NOMO-1 treated with DMSO at 0.1 percent for 48 hours (cell line): ENCODE measurements around the gene PGA4.
"Not testable (repeated sequence)": the region's sequence is repeated elsewhere in the genome, so short reads cannot be mapped to it uniquely, and the experiment has no call there.

Experiments used
- DNase-seq: peaks from one replicate; lab custom pipeline; 2025; ENCODE audit not compliant: unreplicated experiment; lab: John Stamatoyannopoulos, UW

Gene PGA4

DNA sequence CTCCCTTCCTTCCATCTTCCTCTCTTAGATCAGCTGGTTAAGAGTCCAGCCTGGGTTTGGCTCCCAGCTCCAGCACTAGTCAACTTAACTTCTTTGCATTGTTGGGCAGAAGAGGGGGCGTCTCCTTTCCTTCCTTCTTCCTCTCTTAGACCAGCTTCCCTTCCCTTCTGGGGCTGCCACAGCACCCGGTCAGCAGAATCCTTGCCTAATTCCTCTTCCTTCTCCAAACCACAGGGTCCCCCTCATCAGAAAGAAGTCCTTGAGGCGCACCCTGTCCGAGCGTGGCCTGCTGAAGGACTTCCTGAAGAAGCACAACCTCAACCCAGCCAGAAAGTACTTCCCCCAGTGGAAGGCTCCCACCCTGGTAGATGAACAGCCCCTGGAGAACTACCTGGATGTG, 18.3 kb upstream of the PGA4 start:
- DNase-seq, result not testable (repeated sequence)

DNA sequence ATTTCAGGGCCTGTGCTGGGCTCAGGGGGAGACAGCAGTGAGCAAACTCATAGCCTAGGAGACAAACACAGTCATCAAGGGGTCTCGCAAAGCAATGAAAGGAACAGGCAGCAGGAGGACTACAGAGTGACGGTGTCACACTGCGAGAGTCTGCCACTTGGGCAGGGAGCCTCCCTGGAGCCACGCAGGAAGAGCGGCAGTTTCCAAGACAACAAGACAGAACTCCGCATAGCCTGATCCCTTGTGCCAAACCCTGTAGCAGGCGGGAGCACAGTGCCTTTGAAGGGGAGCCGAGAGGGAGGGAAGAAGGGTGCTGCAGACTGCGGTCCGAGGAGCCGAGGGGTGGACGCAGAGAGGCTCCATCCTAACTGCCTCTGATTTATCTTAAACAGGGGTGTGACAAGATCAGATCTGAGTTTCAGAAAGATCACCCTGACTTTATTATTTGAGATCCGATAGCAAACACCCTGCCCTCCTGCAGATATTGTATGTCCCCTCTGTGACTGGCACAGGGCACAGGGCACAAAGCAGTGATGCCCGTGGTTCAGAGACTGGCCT, 17.6 kb upstream of the PGA4 start:
- DNase-seq, result not testable (repeated sequence)

DNA sequence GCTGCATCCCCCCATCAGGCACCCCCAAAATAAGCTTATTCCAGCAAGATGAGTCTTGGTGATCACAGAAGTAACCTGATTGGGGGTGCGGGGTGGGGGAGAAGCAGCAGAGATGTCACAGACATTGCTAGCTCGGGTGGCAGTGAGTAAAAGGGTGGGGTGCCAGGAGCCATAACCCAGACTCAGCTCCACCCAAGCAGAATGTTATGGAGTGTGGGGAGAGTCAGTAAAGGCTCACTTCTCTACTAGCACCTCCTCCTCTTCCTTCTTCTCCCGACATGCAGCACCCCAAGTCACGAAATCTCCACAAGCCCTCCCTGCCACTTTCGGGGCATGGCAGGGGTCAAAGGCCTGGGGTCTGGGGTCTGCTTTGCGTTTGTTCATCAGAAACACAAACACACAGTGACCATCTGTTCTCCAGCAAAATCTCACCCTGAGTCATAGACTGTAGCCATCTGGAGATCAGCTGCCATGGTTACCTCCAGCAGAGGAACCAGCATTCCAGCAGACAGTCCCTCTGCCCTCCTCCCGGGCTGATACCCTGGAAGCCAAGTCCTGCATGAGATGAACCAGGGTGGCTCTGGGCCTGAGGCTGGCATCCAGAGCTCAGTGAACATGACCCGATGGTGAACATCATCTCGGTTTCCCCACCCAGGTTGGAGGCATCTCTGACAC, 14.4 kb upstream of the PGA4 start:
- DNase-seq, result not testable (repeated sequence)

GRCh38 chr11:61210629-61211028, 11.5 kb upstream of the PGA4 start:
- DNase-seq, result not testable (repeated sequence)

DNA sequence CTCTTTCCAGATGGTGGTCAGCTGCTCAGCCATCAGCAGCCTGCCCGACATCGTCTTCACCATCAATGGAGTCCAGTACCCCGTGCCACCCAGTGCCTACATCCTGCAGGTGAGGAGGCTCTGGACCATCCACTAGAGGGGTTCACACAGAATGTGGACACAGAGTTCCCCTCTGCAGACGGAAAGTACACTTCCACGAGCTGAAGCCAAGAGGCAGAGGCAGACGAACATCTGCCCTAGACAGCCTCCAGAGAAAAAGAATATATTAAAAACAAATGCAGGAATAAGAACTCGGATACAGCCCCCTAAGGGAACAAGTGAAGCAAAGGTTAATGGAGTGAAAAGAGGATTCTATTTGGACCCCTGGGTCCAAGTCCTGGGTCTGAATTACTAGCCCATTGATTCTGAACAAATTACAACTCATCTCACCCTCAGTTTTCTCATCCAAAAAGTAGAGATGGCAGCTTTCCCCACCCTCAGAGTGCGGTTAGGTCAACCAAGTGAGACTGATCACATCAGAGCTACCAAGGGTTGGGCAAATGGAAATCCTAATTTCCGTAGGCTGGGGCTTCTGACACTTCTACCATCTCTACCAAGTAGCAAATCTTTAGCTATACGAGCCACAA, 10.7 kb upstream of the PGA4 start:
- DNase-seq, result not testable (repeated sequence)

- not testable (repeated sequence) for DNase-seq
Measured at GRCh38 chr11:61212202-61212601, 9.9 kb upstream of the PGA4 start.

DNA sequence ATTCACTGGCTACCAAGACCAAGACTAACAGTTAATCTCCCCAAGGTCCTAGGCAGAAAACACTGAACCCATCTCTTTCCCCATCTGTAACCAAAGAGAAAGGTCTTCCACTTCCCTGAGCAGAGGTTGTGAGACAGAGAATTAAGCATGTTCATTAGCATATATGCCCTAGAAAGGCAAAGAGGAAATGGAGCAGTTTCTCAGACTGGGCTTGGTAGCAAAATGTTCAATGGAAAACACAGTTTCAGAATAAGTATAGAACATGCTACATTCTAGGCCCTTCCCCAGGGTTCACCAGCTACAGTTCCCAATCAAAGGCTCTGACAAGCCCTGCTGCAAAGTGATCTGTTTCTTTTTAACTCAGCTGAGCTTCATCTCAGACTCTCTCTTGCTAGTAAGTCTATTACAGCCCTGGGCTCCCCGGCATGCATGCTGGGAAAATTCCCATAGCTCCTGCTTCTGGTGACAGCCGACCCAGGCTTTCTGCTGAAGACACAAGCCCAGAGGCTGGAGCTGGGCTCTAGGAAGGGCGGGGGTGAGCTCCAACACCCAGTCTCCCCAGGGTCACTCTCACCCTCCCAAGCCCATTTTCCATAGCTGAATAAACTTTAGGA, 8.3 kb upstream of the PGA4 start:
- DNase-seq, result not testable (repeated sequence)

DNA sequence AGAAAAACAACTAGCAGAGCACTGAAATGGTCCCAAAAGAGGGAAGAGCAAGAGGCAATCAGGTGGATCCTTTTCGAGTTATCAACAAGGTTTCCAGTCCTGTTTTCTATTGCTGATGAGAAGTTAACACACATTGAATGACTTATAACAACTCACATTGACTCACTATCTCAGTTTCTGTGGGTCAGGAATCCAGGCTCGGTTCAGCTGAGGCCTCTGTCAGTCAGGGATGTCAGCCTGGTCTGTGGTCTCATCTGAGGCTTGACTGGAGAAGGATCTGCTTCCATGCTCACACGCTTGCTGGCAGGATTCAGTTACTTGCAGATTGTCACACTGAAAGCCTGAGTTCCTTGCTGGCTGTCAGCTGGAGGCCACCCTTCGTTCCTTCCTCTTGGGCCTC, 3.8 kb upstream of the PGA4 start:
- DNase-seq, result not testable (repeated sequence)

- DNase-seq, result not testable (repeated sequence)
Measured at GRCh38 chr11:61219016-61219415, 3.1 kb upstream of the PGA4 start.

GRCh38 chr11:61222692-61223091, 545 bp downstream of the PGA4 start:
- not testable (repeated sequence) for DNase-seq

DNA sequence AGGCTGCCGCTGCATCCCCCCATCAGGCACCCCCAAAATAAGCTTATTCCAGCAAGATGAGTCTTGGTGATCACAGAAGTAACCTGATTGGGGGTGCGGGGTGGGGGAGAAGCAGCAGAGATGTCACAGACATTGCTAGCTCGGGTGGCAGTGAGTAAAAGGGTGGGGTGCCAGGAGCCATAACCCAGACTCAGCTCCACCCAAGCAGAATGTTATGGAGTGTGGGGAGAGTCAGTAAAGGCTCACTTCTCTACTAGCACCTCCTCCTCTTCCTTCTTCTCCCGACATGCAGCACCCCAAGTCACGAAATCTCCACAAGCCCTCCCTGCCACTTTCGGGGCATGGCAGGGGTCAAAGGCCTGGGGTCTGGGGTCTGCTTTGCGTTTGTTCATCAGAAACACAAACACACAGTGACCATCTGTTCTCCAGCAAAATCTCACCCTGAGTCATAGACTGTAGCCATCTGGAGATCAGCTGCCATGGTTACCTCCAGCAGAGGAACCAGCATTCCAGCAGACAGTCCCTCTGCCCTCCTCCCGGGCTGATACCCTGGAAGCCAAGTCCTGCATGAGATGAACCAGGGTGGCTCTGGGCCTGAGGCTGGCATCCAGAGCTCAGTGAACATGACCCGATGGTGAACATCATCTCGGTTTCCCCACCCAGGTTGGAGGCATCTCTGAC, 4.5 kb downstream of the PGA4 start:
- DNase-seq, result not testable (repeated sequence)

DNA sequence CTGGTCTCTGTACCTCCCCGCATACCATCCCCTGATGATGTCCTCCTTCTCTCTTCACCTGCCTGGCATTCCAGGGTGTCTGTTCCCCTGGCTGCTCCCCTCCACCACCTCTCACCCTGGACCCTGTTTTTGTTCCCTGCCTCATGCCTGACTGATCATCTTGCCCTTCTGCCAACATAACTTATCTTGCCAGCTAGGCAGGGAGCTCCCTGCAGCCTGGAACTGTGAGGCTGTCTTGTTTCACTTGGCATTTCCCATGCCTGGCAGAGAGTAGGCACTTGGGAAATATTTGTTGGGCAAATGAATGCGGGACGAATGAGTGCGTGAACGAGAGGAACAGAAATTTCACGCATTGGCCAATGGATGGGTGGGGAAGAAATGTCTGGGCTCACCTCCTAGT, 7.3 kb downstream of the PGA4 start:
- not testable (repeated sequence) for DNase-seq

- not testable (repeated sequence) for DNase-seq
Measured at GRCh38 chr11:61231033-61231432, 8.9 kb downstream of the PGA4 start.

- DNase-seq, result not testable (repeated sequence)
Measured at GRCh38 chr11:61231585-61231984, 9.4 kb downstream of the PGA4 start.

DNA sequence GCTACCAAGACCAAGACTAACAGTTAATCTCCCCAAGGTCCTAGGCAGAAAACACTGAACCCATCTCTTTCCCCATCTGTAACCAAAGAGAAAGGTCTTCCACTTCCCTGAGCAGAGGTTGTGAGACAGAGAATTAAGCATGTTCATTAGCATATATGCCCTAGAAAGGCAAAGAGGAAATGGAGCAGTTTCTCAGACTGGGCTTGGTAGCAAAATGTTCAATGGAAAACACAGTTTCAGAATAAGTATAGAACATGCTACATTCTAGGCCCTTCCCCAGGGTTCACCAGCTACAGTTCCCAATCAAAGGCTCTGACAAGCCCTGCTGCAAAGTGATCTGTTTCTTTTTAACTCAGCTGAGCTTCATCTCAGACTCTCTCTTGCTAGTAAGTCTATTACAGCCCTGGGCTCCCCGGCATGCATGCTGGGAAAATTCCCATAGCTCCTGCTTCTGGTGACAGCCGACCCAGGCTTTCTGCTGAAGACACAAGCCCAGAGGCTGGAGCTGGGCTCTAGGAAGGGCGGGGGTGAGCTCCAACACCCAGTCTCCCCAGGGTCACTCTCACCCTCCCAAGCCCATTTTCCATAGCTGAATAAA, 10.5 kb downstream of the PGA4 start:
- DNase-seq, result not testable (repeated sequence)

- not testable (repeated sequence) for DNase-seq
Measured at GRCh38 chr11:61237130-61237529, 15.0 kb downstream of the PGA4 start.

DNA sequence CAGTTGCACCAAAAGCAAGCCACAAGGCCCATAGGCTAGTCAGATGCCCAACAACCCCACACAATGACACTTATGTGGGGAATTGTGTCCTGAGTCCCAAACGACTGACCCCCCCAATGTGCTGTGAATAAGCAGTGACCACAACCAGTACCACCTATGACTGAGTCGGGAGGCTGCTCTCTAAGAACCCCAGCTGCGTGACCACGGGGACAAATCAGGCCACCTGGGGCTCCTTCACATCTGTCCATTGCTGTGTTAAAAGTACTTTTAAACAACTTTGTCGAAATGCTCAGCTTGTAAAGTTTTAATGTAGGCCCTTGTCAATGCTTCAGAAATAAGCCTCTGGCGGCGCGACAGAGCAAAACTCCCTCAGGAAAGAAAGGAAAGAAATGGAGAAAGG, 18.1 kb downstream of the PGA4 start:
- DNase-seq, result not testable (repeated sequence)

DNA sequence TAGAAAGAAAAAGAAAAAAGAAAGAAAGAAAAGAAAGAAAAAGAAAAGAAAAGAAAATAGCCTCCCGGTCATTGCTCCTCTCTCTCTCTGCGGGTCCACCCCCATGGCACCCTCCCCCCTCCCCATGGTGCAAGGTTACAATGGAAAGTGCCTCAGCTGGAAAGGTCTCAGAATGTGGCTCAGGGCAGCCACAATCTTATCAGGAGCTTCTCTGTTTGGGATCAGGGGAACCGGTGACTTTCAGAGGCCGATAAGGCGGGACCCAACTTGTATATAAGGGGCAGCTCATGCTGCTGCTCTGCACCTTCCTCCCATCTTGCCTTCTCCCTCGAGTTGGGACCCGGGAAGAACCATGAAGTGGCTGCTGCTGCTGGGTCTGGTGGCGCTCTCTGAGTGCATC, 18.7 kb downstream of the PGA4 start, which contains the start of gene PGA5:
Gene PGA5 (plus strand): TSS at position 301 of the 400 bp plus-strand sequence. CDS start 52 bp downstream, at position 353.
- DNase-seq, result not testable (repeated sequence)

- not testable (repeated sequence) for DNase-seq
Measured at GRCh38 chr11:61241526-61241925, 19.4 kb downstream of the PGA4 start.

GRCh38 chr11:61245284-61245964, 23.3 kb downstream of the PGA4 start:
- DNase-seq, result not testable (repeated sequence)
